Measurements from ENCODE around the gene PHC2. TPM values are rescaled to one million over a fixed set of nuclear protein-coding genes. Genes with fewer than 3 reads are reported as not detected.

The PHC2 gene
- total and polyA plus RNA-seq, 2 of the 13 experiments (the other 11 are each of a cell fraction or from before 2014, with no cell fraction given), result 52.5 to 84.9 TPM

DNA sequence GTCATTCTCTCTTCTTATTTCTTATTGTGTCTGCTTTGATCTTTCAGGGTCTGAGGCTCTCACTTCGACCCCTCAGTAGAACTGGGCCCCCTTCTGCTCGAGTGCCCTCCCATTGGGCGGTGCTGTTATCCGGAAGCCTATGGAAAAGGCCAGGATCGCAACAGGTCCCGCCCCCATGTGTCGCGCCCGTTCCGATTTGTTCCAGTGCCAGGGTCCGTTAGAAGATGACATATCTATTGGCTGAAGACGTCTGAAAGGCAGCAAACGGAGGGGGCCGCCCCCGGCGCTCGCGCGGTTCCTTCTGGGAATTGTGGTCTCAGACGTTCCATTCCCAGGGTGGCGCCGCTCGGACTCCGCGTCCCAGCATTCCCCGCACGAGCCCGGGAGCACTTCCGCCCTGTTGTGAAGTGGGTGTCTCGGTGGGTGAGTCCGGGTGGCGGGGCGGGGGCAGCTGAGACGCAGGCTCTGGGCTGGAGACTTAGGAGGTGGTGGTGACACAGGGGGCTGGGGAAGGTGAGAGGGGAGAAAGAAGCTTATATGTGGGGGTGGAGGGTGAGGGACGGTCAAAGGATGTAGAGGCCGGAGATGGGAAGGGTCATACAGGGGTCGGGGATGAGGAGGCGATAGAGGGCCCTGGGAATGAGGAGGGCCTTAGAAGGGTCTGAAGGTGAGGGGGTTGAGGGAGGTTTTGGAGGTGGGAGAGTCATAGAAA, 41.5 kb upstream of the PHC2 start, which contains the start of gene ZSCAN20 (continued):
- TF ChIP-seq KIAA2018 (CRISPR knock-in tag; IDR thresholded peaks at IDR 0.05; ENCODE audit: borderline replicate concordance) (no peak), ZNF556 (CRISPR knock-in tag; IDR thresholded peaks at IDR 0.05; ENCODE audit: borderline replicate concordance) (peak; percentile 73; the same call in 1 of the 2 replicates), TFAP4 (IDR thresholded peaks at IDR 0.05; ENCODE audit: borderline replicate concordance, low read depth) (peak; percentile 34; the same call in 1 of the 2 replicates), ZNF746 (CRISPR knock-in tag; IDR thresholded peaks at IDR 0.05) (no peak), ZNF263 (CRISPR knock-in tag; IDR thresholded peaks at IDR 0.05) (0 out of 2 replicates have a peak, but pooled peaks have one; percentile 32), CBX1 (IDR thresholded peaks at IDR 0.05; ENCODE audit: low read depth) (no peak), HOXA3 (CRISPR knock-in tag; IDR thresholded peaks at IDR 0.05) (peak; percentile 42; the same call in 1 of the 2 replicates), PRMT3 (CRISPR knock-in tag; IDR thresholded peaks at IDR 0.05; ENCODE audit: borderline replicate concordance, low read depth) (no peak), ESRRA (CRISPR knock-in tag; IDR thresholded peaks at IDR 0.05; ENCODE audit: low read depth) (no peak), ARID5B (CRISPR knock-in tag; IDR thresholded peaks at IDR 0.05) (no peak; the same call in 1 of the 2 replicates), KMT2B (CRISPR knock-in tag; IDR thresholded peaks at IDR 0.05) (peak; percentile 51; the same call in 1 of the 2 replicates), SP1 (IDR thresholded peaks at IDR 0.05) (no peak), SP1 (CRISPR knock-in tag; IDR thresholded peaks at IDR 0.05) (peak; percentile 78), XRCC5 (optimal IDR thresholded peaks at IDR 0.05; ENCODE audit: low read length) (peak; percentile 50), TCF7L2 (IDR thresholded peaks at IDR 0.05; ENCODE audit: low read depth, low read length) (no peak), KAT8 (CRISPR knock-in tag; IDR thresholded peaks at IDR 0.05) (peak; percentile 79)
- TF ChIP-seq, protein P1, sequence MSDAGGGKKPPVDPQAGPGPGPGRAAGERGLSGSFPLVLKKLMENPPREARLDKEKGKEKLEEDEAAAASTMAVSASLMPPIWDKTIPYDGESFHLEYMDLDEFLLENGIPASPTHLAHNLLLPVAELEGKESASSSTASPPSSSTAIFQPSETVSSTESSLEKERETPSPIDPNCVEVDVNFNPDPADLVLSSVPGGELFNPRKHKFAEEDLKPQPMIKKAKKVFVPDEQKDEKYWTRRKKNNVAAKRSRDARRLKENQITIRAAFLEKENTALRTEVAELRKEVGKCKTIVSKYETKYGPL (CRISPR knock-in tag; IDR thresholded peaks at IDR 0.05), result no peak

Data from HepG2 (cell line).